Thyroid gland (tissue), 4 donors: ENCODE data around the gene SUPV3L1.

Experiments
- POLR2A ChIP-seq, 2 donors: fragments of 450-650 bp; IDR thresholded peaks; one replicate each; pipeline ENCODE4 v1.6.1; 2017; ENCODE audit warnings: antibody characterized with exemption in 2 of 2, mild to moderate bottlenecking in 2 of 2, moderate library complexity in 1 of 2
- TF ChIP-seq, protein P1 (sequence below), 6 experiments: fragments of 200-600 bp in 3 of 6; fragments of 450-650 bp in 3 of 6; sonication (generic) in 3 of 6; IDR thresholded peaks; one replicate each; pipeline ENCODE4 v1.5.1; 2016 to 2019; ENCODE audit warnings: antibody characterized with exemption in 6 of 6, mild to moderate bottlenecking in 2 of 6, inconsistent platforms in 1 of 6, moderate library complexity in 1 of 6

DNA sequence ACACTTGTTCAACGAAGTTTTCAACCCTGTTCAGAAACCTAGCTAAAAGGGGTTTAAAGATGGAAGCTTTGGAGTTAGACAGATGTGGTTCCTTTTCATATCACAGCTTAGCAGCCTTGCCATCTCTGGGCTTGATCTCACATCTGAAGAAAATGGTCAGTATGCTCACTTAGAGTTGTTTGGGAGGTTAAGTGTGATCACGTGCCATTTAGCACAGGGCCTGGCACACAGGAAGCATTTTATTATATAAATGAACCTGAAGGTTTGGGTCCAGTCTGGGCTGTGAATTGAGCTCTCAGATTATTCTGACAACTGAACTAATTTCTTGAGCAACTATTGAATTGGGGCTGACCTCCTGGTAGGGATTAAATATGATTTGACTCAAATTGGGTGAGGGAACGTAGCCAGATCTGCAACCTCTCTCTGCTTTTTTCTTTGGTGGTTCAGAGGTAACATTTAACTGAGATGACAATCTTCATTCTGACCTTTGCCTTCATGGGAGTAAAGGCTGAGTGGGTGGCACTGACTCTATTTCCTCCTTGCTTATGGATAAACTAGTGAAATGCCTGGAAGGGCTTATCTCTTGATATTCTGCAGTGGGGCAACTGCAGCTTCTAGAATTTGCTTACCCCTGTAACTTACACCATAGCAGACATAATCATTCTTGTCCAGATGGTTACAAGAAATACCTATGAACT is 29.9 kb downstream of the SUPV3L1 start:
- TF ChIP-seq, protein P1, sequence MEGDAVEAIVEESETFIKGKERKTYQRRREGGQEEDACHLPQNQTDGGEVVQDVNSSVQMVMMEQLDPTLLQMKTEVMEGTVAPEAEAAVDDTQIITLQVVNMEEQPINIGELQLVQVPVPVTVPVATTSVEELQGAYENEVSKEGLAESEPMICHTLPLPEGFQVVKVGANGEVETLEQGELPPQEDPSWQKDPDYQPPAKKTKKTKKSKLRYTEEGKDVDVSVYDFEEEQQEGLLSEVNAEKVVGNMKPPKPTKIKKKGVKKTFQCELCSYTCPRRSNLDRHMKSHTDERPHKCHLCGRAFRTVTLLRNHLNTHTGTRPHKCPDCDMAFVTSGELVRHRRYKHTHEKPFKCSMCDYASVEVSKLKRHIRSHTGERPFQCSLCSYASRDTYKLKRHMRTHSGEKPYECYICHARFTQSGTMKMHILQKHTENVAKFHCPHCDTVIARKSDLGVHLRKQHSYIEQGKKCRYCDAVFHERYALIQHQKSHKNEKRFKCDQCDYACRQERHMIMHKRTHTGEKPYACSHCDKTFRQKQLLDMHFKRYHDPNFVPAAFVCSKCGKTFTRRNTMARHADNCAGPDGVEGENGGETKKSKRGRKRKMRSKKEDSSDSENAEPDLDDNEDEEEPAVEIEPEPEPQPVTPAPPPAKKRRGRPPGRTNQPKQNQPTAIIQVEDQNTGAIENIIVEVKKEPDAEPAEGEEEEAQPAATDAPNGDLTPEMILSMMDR (IDR thresholded peaks at IDR 0.05) = no peak
- no peak for TF ChIP-seq POLR2A (IDR thresholded peaks at IDR 0.05)
